ENCODE data around the gene WDR11.
A peak's percentile ranks its signal among the peaks of the same experiment; 100 is the strongest.

The WDR11 gene

DNA sequence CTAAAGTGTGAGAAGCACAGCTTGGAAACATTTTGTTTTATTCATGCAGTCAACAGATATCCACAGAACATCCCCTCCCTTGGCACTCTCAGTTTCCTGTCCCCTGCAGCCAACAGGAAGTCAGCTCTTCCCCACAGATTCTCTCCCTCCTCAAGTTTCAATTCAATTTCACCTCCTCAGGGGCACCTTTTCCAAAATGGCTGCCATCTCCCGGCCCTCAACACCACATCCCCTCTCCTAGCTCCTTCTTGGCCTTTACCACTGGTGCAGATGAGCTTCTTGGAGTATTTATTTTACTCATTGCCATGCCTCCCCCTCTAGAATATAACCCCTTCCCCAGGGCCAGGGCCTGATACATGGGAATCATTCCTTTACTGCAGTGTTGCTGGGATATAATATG lies 94.0 kb downstream of the WDR11 start:
- no peak for DNase-seq

DNA sequence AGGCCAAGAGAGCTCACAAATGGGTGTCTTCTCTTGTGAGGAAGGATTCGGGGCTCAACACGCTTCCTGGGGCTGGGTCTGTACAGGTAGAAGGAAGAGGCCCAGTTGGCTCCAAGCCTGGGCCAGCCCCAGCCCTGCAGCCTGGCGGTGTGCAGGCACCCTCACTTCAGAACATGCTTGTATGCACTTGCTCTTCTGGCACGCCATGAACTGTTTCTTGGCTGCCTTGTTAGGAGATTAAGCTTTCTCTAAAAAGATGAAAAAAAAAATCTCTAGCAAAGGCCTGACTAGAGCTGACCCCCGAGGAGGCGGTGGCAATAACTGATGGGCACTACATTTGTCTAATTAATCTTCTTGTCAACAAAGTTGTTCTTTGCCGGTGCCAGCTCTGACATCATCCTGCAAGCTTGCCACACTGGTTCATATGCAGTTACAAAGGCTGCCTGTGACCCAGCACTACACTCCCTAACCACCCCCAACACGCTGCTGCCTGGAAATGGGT lies 94.7 kb downstream of the WDR11 start:
- peak in 11 of 14 donors; percentile 11 to 92 (median 78) for DNase-seq

DNA sequence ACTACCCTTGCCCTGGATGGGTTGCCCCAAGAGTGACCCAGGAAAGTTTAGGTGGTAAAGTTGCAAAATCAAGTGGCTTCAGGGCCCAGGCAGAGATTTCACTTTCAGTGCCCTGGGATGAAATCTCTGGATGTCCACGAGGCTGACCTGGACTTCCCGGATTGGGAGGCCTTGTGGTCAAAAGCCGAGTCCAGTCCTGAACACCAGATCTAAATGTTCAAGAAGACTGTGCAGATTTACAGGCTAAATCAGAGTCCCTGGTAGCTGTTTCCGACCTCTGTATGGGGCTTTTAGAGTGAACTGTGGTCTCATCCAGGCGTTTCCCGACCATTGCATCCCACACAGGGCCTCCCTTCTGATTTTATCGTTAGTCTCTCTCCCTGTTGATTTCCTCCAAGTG lies 95.3 kb downstream of the WDR11 start:
- peak in 1 of 14 donors; percentile 73 for DNase-seq

DNA sequence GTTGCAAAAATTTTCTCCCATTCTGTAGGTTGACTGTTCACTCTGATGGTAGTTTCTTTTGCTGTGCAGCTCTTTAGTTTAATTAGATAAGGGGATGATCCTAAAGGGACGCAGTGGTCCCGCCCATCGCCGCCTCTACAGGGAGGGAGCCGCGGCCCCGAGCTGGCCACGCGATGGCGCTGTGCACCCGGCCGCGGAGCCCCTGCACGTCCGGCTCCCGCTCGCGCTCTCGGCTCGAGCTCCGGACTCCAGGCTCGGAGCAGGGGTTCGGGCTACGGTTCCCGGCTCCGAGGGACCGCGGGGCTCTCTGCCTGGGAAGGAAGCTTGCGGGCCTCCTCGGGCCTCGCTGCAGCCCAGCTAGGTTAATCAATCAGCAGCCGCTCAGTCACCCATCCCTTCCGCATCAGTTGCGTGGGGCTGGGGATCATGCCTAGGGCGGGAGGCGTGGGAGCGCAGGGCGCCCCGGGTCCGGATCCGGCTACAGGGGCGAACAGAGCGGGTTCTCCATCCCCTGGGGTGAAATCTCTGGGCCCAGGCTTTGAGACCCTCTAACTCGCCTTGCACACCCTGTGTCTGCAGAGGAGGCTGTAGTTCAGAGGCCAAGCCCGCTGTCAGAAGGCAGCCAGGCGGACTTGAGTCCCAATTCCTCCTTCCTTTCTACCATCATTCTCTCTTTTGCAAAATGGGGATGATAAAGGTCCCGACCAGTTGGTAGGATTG lies 97.9 kb downstream of the WDR11 start:
- DNase-seq, result peak in 12 of 14 donors; percentile 17 to 78 (median 35)

DNA sequence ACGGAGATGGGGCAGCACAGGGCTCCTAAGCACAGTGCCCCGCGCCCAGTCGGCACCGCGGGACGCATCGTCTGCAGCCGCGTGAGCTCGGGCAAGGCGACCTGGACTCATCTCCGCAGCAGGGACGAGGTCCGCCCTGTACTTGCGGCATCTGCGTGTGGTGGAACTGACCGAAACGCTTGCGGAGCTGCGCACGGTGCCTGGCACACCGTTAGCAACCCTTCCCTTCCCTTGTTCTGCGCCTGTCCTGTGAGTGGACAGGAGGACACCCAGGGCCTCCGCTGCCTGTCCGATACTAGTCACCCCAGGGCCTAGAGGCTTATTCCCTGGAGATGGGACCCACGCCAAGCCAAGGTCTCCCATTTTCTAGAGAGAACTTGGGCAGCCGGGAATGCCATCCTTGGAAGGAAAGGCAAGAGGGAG lies 98.5 kb downstream of the WDR11 start:
- DNase-seq, result peak in 1 of 14 donors; percentile 7

DNA sequence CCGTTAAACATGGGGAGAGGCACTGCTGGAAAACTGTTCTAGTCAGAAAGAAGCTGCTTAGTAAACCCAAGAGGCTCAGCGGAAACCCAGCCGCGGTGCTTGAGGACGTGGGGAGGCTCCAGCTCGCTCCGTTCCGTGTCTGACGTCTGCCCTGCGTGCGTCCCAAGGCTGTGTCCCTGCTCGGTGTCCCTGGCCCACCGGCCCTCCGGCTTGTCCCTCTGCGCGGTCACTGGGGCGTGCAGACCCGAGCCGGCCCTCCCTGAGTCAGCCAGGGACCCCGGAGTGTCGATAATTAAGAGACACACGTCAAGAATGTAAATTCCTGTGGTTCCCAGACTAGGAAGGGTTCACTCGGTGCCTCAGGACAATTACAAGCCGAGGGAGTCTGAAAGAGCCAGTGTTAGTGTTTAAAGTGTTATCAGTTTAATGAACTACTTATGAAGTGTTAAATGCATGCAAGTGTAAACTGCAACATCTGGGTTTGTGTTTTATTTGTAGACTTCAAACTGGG lies 98.9 kb downstream of the WDR11 start:
- no peak for DNase-seq

DNA sequence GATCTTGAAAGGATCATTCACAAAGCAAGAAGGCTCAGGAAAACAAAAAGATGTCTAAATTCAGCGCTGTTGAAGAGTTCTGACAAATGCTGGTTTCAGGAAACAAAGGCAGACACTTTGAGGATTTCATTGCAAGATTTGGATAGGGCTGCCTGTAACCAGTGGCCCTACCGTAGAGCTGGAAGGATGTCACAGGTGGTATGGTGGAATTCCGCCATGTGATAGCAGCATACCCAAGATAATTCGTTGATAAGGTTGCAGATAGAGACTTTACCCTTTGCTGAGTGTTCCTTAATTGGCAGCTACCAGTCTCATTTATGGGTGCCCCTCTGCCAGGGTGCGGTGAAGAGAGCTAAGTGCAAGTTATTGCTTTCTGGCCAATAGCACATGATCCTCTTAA lies 100.1 kb downstream of the WDR11 start:
- DNase-seq, result no peak

DNA sequence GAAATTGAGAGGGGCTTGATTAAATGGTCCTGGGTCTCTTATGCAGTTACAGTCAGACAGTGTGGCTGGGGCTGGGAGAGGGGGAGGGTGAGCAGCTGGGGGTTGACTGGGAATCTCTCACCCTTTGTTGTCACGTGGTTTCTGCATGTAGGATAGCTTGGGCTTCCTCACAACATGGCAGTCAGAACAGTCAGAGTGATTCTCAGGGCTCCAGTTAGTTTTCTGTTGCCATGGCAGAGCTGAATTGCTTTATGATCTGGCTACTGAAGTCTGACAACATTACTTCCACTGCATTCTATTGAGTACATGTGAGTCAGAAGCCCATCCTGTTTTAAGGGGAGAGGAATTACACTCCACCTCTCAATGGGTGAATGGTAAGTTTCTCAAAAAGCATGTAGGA lies 102.7 kb downstream of the WDR11 start:
- DNase-seq, result no peak
